Nephron progenitor cell (in vitro differentiated cells): Measurements from ENCODE around the gene RNF141.
A peak's percentile ranks its signal among the peaks of the same experiment; 100 is the strongest.

ENCODE experiments used
- DNase-seq: peaks from one replicate; pipeline ENCODE4 v3.0.0; 2021
- H3K27ac Mint-ChIP-seq: 2 replicates; pipeline ENCODE4 v1.8.0; 2021; ENCODE audit warnings: mild to moderate bottlenecking, moderate library complexity, mixed read lengths
- H3K27me3 Mint-ChIP-seq: 2 replicates; pipeline ENCODE4 v1.8.0; 2021; ENCODE audit warnings: mild to moderate bottlenecking, low read depth, mixed read lengths; ENCODE audit not compliant: poor library complexity
- H3K36me3 Mint-ChIP-seq: 2 replicates; pipeline ENCODE4 v1.8.0; 2021; ENCODE audit warnings: low read depth, mixed read lengths
- H3K4me1 Mint-ChIP-seq: 2 replicates; pipeline ENCODE4 v1.8.0; 2021; ENCODE audit warnings: mixed read lengths
- H3K4me3 Mint-ChIP-seq: 2 replicates; pipeline ENCODE4 v1.8.0; 2021; ENCODE audit warnings: mild to moderate bottlenecking, moderate library complexity, mixed read lengths
- H3K9me3 Mint-ChIP-seq: 2 replicates; pipeline ENCODE4 v1.8.0; 2021; ENCODE audit warnings: mild to moderate bottlenecking, moderate library complexity, mixed read lengths
- CTCF ChIP-seq: fragments of 200-600 bp; sonication (generic); IDR thresholded peaks from 2 replicates; pipeline ENCODE4 v1.5.0; 2021; ENCODE audit warnings: antibody characterized with exemption

RNF141 gene

GRCh38 chr11:10540915-10541560 is at the start of gene RNF141:
Gene RNF141 (minus strand): TSS chr11:10541187. CDS start chr11:10534158, 7,029 bp downstream.
- Mint-ChIP-seq H3K9me3 (peaks cover 8% of the 10 kb centered on the region), H3K27ac (peak within 1 kb of the TSS; percentile 83), H3K4me3 (peak within 1 kb of the TSS; percentile 89), H3K36me3 (no peaks in the 10 kb centered on the region), H3K27me3 (peaks cover 17% of the 10 kb centered on the region), H3K4me1 (peaks cover 23% of the 10 kb centered on the region)
- DNase-seq = peak; percentile 100
- peak; percentile 76 for TF ChIP-seq CTCF

GRCh38 chr11:10590218-10590915 is 49.4 kb upstream of the RNF141 start:
- TF ChIP-seq CTCF = no peak
- peaks cover 5% of the 10 kb centered on the region for H3K4me1 Mint-ChIP-seq
- H3K27me3 Mint-ChIP-seq = peaks cover 8% of the 10 kb centered on the region
- DNase-seq = no peak
- no peak overlapping the region for H3K4me3 Mint-ChIP-seq
- H3K9me3 Mint-ChIP-seq = no peaks in the 10 kb centered on the region
- peaks cover 9% of the 10 kb centered on the region for H3K36me3 Mint-ChIP-seq
- peak overlapping the region; percentile 46 for H3K27ac Mint-ChIP-seq

- peaks cover 5% of the 10 kb centered on the region for H3K4me1 Mint-ChIP-seq
These were observed 47.9 kb upstream of the RNF141 start for GRCh38 chr11:10588904-10589303.

GRCh38 chr11:10587995-10588394 is 47.0 kb upstream of the RNF141 start:
- peaks cover 9% of the 10 kb centered on the region for H3K36me3 Mint-ChIP-seq
- no peak for DNase-seq
- no peak for TF ChIP-seq CTCF
- no peaks in the 10 kb centered on the region for H3K9me3 Mint-ChIP-seq
- peaks cover 8% of the 10 kb centered on the region for H3K27me3 Mint-ChIP-seq
- no peak overlapping the region for H3K4me3 Mint-ChIP-seq
- no peak overlapping the region for H3K27ac Mint-ChIP-seq
- peaks cover 5% of the 10 kb centered on the region for H3K4me1 Mint-ChIP-seq

More at GRCh38 chr11:10588904-10589303, 47.9 kb upstream of the RNF141 start:
- DNase-seq = no peak
- Mint-ChIP-seq H3K27me3 (peaks cover 8% of the 10 kb centered on the region), H3K36me3 (peaks cover 9% of the 10 kb centered on the region), H3K27ac (no peak overlapping the region), H3K9me3 (no peaks in the 10 kb centered on the region), H3K4me3 (no peak overlapping the region)
- TF ChIP-seq CTCF = no peak

GRCh38 chr11:10587388-10587787 is 46.4 kb upstream of the RNF141 start:
- peaks cover 9% of the 10 kb centered on the region for H3K36me3 Mint-ChIP-seq
- H3K4me1 Mint-ChIP-seq = peaks cover 5% of the 10 kb centered on the region
- H3K27ac Mint-ChIP-seq = no peak overlapping the region
- no peaks in the 10 kb centered on the region for H3K9me3 Mint-ChIP-seq
- TF ChIP-seq CTCF = no peak
- H3K4me3 Mint-ChIP-seq = no peak overlapping the region
- H3K27me3 Mint-ChIP-seq = peaks cover 7% of the 10 kb centered on the region
- DNase-seq = no peak
